Motor neuron (in vitro differentiated cells): ENCODE data around the gene FCHSD2. TPM values are rescaled to one million over a fixed set of nuclear protein-coding genes. Genes with fewer than 3 reads are reported as not detected.

Source experiments
- ATAC-seq, 8 experiments: fragments of 200-7000 bp; cut with Tn5 transposase; replicated peaks in 6 of 8; 2 replicates each; pipeline ENCODE4 v1.8.0; 2021; ENCODE audit warnings: mild to moderate bottlenecking in 8 of 8, moderate library complexity in 8 of 8
- H3K27ac ChIP-seq, 2 donors: fragments of 250-450 bp; sonication (Bioruptor Pico); 2 replicates each; pipeline ENCODE4 v1.9.0; 2021; ENCODE audit warnings: antibody characterized with exemption in 2 of 2, mild to moderate bottlenecking in 2 of 2, moderate library complexity in 1 of 2
- H3K4me1 ChIP-seq, 2 donors: fragments of 250-450 bp; sonication (Bioruptor Pico); replicated peaks in 1 of 2; 2 replicates each; pipeline ENCODE4 v1.6.1; 2021; ENCODE audit warnings: antibody characterized with exemption in 2 of 2, mild to moderate bottlenecking in 2 of 2, moderate library complexity in 1 of 2
- H3K4me3 ChIP-seq, 5 donors: fragments of 250-450 bp; sonication (Bioruptor Pico); 2 replicates each; pipeline ENCODE4 v1.9.0; 2021; ENCODE audit warnings: antibody characterized with exemption in 5 of 5, mild to moderate bottlenecking in 5 of 5, moderate library complexity in 4 of 5
- WGBS, 10 experiments: fragments of 450-650 bp; shearing (Covaris generic); methylation state at CpG; one replicate each; pipeline ENCODE4 v1.0.0; 2022; 5-methylcytosine and 5-hydroxymethylcytosine counted together
- in situ Hi-C, 9 experiments: fragments of 400-800 bp; cut with MboI; loops; one replicate each; pipeline ENCODE4 v1.15.0; 2021; ENCODE audit warnings: low sequenced_read_pairs in 9 of 9, low pct_unique_long_range_greater_than_20kb in 2 of 9; ENCODE audit not compliant: unreplicated experiment in 9 of 9
- total RNA-seq, 8 experiments: library from RNA; unstranded; fragments of 300-600 nt; gene quantifications; 2 replicates each; pipeline versions ENCODE4 v1.2.3 to v1.2.4, GENCODE V29; 2022

FCHSD2 gene
- total RNA-seq, 8 experiments from 2014 or later, result 11.6 to 22.1 (median 18.0) TPM

DNA sequence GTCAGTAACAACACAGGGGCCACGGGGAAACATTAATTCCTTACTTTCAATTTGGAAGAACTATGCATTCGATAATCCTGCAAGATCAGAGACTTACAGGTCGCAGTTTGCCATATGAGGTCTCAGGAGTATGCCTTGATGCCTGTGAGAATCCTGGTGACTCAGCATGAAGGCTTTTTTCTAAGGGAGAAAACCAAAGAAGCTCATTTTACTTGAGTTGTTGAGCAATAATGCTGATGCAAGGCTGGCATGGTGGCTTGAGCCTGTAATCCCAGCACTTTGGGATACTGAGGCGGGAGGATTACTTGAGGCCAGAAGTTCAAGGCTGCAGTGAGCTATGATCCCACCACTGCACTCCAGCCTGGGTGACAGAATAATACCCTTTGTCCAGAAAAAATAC lies 301.3 kb downstream of the FCHSD2 start:
- H3K27ac ChIP-seq, result no peak overlapping the region
- in situ Hi-C loops, result loop anchor here in 3 of 9 experiments (25.0 kb wide), 2 partner anchors 347 to 397 kb away; no protein-coding TSS in a partner anchor
- no peak overlapping the region for H3K4me3 ChIP-seq
- 66 to 100% (median 89%) methylated on average over 1 to 4 of the region's 4 CpGs; no CpG with 5 or more reads in 3 of the 10 experiments for WGBS, 10 experiments
- ATAC-seq, result peak in 1 of 8 experiments; percentile 21
- H3K4me1 ChIP-seq, result peaks cover 0 to 8% of the 10 kb centered on the region in 2 donors

DNA sequence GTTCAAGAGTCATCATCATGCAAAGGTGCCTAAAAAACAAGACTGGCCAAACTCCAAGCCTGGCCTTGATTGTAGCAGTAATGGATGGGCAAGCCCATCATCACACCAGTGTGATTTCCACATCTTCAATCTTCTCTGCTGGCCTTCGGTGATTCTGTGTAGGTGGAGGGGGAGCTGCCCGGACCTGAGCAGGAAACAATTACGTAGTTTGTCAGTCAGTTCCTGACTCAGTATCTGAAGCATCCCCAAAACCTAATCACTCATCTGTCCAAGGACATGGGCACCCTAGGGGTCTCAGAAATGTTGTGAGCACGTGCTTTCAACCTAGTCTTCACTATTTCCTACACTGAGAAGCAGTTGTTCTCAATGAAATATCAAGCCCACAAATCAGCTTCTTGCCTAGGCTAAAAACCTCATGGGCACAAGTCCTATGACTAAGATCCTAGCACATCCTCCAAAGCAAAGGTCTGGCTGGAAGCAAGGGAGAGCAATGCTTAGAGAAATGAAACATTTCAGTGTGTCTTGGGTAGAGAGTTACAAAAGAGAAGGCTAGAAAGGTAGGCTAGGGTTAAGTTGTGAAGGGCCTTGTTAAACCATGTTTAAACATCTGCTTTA lies 303.3 kb downstream of the FCHSD2 start:
- WGBS, 10 experiments, result 50 to 100% (median 80%) methylated on average over 1 to 4 of the region's 4 CpGs; no CpG with 5 or more reads in 2 of the 10 experiments
- Histone ChIP-seq H3K4me1 (peaks cover 0 to 8% of the 10 kb centered on the region in 2 donors), H3K27ac (no peak overlapping the region), H3K4me3 (no peak overlapping the region)
- no peak for ATAC-seq
- in situ Hi-C loops, result loop anchor here in 6 of 9 experiments (10.0 to 25.0 kb wide), 3 partner anchors 336 to 399 kb away; no protein-coding TSS in a partner anchor

DNA sequence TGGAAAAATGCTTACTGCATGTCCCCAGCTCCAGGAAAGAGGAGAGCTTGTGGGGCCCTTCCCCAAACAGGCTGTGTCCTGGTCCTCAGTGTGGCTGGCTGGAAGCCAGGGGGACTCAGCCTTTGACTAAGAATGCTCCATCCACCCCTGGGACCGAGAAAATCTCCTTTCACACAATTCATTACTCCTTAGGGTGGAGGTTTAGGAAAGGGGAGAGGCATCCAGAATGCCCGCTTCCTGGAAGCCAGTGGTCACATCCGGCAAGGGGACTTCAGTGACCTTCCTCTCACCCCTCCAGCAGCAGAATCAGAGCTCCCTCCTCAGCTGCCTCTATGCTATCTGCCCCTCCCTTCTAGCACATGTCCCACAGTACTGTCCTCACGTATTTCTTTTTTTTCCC lies 306.0 kb downstream of the FCHSD2 start:
- peak in 7 of 8 experiments; percentile 5 to 65 (median 49) for ATAC-seq

DNA sequence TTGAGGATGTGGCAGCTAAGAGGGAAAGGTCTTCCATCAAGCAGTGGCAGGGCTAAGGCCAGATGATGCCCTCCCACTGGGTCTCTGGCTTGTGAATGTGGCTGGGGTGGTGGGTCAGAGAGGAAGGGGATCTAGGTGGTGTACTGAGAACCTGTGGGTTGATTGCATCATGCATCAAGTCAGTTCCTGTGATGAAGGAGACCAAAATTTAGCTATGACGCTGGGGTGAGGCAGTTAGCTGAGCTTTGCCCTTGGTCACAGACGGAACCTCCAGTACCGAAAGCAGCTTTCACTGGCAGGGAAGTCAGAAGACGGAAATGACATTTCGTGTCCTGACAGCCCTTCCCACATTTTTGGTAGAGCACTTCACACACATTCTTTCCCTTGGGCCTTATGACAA lies 307.2 kb downstream of the FCHSD2 start:
- H3K27ac ChIP-seq, result no peak overlapping the region
- peaks cover 2 to 11% of the 10 kb centered on the region in 2 donors for H3K4me1 ChIP-seq
- 96 to 100% (median 100%) methylated on average over 1 to 5 of the region's 5 CpGs; no CpG with 5 or more reads in 3 of the 10 experiments for WGBS, 10 experiments
- no peak for ATAC-seq
- in situ Hi-C loops, result loop anchor here in 6 of 9 experiments (10.0 to 25.0 kb wide), 3 partner anchors 340 to 402 kb away; no protein-coding TSS in a partner anchor
- no peak overlapping the region for H3K4me3 ChIP-seq

More for the DNA sequence above, 306.0 kb downstream of the FCHSD2 start:
- no peak overlapping the region for H3K27ac ChIP-seq
- 0 to 69% (median 50%) methylated on average over 1 to 4 of the region's 4 CpGs; no CpG with 5 or more reads in 2 of the 10 experiments for WGBS, 10 experiments
- in situ Hi-C loops, result loop anchor here in 6 of 9 experiments (10.0 to 25.0 kb wide), 3 partner anchors 339 to 401 kb away; no protein-coding TSS in a partner anchor
- H3K4me3 ChIP-seq, result no peak overlapping the region
- peaks cover 2 to 11% of the 10 kb centered on the region in 2 donors for H3K4me1 ChIP-seq

DNA sequence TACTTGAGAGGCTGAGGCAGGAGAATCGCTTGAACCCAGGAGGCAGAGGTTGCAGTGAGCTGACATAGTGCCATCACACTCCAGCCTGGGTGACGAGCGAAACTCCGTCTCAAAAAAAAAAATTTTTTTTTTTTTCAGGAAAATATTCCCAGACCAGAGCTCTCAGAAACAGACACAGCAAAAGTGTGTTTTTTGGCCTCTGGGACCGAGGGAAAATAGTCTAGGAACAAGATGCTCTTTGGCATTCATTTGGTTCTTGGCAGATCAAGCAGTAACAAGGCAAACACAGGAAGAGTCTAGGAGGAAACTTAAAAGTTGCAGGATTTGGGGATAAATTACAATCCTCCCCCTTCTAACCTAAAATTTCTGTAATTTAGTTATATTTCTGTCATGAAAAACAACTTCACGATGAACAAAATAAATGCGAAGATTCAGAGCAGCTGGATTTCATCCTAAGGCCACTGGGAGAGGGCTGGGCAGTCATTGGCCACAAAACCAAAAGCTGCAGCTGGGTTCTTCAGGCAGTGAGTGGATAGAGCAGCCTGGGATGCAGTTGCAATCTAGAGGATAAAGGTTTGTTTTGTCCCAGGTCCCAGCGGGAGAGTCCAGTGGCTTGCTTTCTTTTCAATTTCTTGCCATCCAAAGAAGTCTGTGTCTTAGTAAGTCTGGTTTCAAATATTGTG lies 308.2 kb downstream of the FCHSD2 start:
- in situ Hi-C loops, result loop anchor here in 6 of 9 experiments (10.0 to 25.0 kb wide), 3 partner anchors 341 to 403 kb away; no protein-coding TSS in a partner anchor
- H3K27ac ChIP-seq, result no peak overlapping the region
- no peak overlapping the region for H3K4me3 ChIP-seq
- WGBS, 10 experiments, result 11 to 86% (median 52%) methylated on average over 2 to 7 of the region's 8 CpGs
- peaks cover 2 to 11% of the 10 kb centered on the region in 2 donors for H3K4me1 ChIP-seq
- ATAC-seq, result no peak

DNA sequence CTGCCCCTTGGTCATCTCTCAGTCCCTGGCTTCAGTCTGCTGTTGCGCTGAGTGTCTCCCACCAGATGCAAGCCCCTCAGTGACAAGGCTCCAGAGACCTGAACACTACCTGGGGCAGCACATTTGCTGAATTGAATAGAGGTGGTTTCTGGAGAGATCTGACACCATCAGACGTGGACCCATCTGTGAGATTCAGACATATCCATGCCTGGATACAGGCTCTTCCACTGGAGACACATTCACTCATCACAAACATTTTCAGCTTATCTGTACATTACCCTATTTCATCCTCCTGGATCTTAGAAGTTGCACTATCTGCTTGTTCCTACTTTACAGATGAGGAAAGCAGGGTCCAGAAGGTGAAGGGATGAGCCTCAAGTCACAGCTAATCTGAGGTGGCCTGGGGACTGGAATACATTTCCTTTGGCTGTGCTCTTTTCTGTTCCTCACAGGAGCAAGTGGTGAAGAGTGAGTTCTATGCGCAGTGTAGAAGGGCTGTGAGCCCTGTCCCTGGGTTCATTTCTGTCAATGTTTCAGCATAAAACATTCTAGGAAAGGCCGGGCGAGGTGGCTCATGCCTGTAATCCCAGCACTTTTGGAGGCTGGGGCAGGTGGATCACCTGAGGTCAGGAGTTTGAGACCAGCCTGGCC lies 308.9 kb downstream of the FCHSD2 start:
- no peak for ATAC-seq
- in situ Hi-C loops, result loop anchor here in 6 of 9 experiments (10.0 to 25.0 kb wide), 3 partner anchors 342 to 404 kb away; no protein-coding TSS in a partner anchor
- 94 to 100% (median 100%) methylated on average over 1 to 3 of the region's 5 CpGs; no CpG with 5 or more reads in 6 of the 10 experiments for WGBS, 10 experiments
- peaks cover 2 to 11% of the 10 kb centered on the region in 2 donors for H3K4me1 ChIP-seq
- no peak overlapping the region for H3K27ac ChIP-seq
- no peak overlapping the region for H3K4me3 ChIP-seq

DNA sequence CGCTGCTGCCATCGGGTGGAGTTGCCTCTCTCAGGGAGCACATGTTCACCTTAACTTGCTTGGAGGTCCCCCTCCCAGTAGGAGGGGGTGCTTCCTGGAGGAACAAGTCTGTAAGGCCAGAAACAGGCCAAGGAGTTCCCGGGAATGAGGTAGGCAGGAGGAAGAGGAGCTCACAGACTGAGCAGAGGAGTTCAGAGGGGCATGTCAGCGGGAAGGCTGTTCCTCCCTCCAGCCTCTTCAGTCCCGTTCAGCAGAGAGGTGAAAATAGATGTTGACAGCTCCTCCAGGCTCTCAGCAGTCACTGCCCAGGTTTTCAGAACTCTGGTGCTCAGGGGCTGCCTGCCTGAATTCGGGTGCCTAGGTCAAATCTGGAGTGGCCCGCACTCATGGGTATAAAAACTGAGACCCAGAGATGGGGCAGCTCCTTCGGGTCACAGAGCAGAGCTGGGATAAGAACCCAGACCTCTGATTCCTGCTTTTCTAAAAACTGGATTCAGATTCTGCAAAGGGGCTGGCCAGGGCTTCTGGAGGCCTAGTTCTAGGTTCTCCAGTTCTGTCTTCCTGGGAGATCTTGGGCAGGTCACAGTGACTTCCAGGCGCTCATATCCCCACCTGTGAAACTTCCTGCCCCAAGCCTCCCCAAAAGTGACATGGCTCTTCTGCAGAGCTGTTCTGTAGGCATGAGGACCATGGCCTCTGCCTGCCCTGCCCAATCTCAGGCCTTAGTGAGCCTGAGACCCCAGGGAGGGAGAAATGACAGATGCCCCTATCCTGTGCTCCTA lies 309.6 kb downstream of the FCHSD2 start:
- WGBS, 10 experiments, result 33 to 100% (median 83%) methylated on average over 1 to 6 of the region's 9 CpGs; no CpG with 5 or more reads in 1 of the 10 experiments
- H3K4me3 ChIP-seq, result no peak overlapping the region
- no peak overlapping the region for H3K27ac ChIP-seq
- in situ Hi-C loops, result loop anchor here in 6 of 9 experiments (10.0 to 25.0 kb wide), 3 partner anchors 342 to 405 kb away; no protein-coding TSS in a partner anchor
- H3K4me1 ChIP-seq, result peaks cover 2 to 11% of the 10 kb centered on the region in 2 donors
- ATAC-seq, result no peak

DNA sequence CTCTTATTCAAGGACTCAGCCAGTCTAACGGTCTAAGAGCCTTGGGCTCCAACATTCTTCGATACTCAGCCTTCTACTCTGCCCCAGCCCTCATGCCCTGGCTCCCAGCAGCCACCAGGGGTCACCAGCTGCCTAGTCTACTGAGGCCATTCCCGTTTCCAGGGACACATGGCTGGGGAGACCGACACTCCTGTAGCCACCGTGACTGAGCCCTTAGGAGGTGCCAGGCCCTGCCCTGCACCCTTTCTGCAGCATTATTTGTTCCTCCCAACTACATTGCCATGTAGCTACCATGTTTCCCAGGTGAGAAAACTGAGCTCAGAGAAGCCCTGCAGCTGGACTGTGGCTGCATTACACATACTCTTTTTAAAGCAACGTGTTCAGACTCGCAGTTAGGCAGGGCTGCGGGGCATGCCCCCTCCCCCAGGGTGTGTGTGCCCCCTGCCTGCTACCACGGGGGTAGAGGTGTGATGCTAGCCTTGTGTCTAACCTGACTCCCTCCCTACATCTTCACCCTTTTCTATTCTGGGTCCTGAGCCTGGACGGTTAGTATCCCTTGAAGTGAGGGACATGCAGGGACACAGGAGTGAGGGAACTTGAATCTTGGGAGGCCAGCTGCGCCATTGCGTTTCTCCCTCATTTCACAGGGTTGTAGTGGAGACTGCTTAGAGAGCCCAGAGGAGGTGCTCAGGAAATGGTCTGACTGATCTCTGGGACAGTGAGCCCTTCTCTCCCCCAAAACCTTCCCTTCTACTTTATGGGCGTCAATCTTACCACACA lies 310.4 kb downstream of the FCHSD2 start:
- no peak overlapping the region for H3K4me3 ChIP-seq
- peaks cover 2 to 11% of the 10 kb centered on the region in 2 donors for H3K4me1 ChIP-seq
- WGBS, 10 experiments, result 41 to 83% (median 61%) methylated on average over 1 to 6 of the region's 13 CpGs; no CpG with 5 or more reads in 3 of the 10 experiments
- in situ Hi-C loops, result loop anchor here in 6 of 9 experiments (10.0 to 25.0 kb wide), 3 partner anchors 343 to 406 kb away; no protein-coding TSS in a partner anchor
- ATAC-seq, result peak; percentile 76 to 98 (median 95)
- no peak overlapping the region for H3K27ac ChIP-seq

DNA sequence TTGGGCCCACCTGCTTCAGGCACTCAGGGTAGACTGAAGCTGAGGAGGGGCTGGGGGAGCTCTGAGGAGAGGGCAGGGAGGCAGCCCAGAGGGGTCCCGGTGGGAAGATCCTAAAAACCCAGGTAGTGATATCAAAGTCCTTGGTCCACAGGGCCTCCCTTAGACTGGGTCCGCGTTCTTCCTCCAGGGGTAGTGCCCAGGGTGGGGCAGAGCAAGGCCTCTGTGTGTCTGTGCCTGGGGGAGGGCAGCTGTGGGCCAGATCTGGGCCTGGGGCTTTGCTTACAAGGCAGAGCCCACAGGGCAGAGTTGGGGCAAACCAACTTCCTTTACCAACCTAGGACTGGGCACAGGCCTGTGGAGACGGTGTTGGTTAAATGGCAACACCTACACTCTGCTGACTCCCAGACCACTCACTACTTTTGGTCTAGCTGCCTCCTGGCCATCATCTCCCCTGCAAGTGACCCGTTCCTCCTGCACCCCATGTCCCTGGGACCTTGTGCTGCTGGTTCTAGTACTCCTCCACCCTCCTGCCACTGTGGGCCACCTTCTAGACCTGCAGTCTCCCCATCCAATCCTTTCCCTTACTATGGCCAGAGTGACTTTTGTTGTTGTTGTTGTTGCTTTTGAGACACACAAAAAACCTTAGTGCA lies 312.1 kb downstream of the FCHSD2 start:
- H3K27ac ChIP-seq, result no peak overlapping the region
- no peak overlapping the region for H3K4me3 ChIP-seq
- WGBS, 10 experiments, result 100% methylated on average over 1 of the region's 5 CpGs; no CpG with 5 or more reads in 7 of the 10 experiments
- H3K4me1 ChIP-seq, result peaks cover 2 to 3% of the 10 kb centered on the region in 2 donors
- in situ Hi-C loops, result loop anchor here in 6 of 9 experiments (10.0 to 25.0 kb wide), 3 partner anchors 345 to 407 kb away; no protein-coding TSS in a partner anchor
- no peak for ATAC-seq

DNA sequence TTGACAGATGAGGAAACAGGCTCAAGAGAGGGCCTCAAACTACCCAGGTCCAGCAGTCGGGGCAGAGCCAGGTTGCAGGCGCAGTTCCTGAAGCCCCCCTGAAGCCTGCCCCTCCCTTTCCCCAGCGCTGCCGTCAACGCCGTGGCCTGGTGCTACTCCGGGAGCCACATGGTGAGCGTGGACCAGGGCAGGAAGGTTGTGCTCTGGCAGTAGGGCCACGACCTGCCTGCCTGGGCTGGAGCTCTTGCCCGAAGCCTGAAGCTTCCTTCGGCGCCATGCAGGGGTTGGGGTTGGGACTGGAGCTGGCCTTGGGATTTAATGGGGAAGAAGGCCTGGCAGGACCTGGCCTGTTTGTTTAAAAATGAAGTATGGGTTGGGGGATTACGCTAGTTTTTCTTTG lies 312.9 kb downstream of the FCHSD2 start:
- H3K27ac ChIP-seq, result no peak overlapping the region
- no peak overlapping the region for H3K4me3 ChIP-seq
- 95 to 100% (median 100%) methylated on average over 1 to 8 of the region's 13 CpGs; no CpG with 5 or more reads in 6 of the 10 experiments for WGBS, 10 experiments
- H3K4me1 ChIP-seq, result peaks cover 2 to 3% of the 10 kb centered on the region in 2 donors
- in situ Hi-C loops, result loop anchor here in 3 of 9 experiments (25.0 kb wide), 2 partner anchors 358 to 408 kb away; no protein-coding TSS in a partner anchor
- ATAC-seq, result no peak

DNA sequence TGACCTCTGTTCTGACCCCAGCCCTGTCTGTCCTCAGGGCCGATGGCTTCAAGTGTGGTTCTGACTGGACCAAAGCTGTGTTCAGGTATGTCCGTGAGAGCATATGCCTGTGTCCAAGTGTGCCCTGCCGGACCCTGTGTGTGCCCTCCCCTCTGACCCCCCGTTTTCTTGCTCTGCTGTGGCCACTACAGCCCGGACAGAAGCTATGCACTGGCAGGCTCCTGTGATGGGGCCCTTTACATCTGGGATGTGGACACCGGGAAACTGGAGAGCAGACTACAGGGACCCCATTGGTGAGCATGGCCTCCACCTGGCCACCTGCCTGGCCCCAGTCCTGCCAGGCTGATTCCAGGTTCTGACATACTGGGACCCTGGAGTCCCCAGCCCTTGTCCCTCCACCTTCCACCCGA lies 313.4 kb downstream of the FCHSD2 start:
- Histone ChIP-seq H3K4me1 (peaks cover 2 to 3% of the 10 kb centered on the region in 2 donors), H3K27ac (no peak overlapping the region), H3K4me3 (no peak overlapping the region)
- in situ Hi-C loops, result loop anchor here in 3 of 9 experiments (25.0 kb wide), 2 partner anchors 359 to 409 kb away; no protein-coding TSS in a partner anchor
- 67 to 100% (median 93%) methylated on average over 1 to 3 of the region's 7 CpGs; no CpG with 5 or more reads in 6 of the 10 experiments for WGBS, 10 experiments
- ATAC-seq, result no peak
